Mesenchymal stem cell (in vitro differentiated cells and primary cell): Measurements from ENCODE around the gene NSMCE1.

ENCODE experiments used
- DNase-seq: peaks from one replicate; pipeline ENCODE4 v3.0.0-alpha.2; 2013
- H2AFZ ChIP-seq: one replicate; pipeline ENCODE4 v1.6.1; 2013; ENCODE audit warnings: low read depth, mild to moderate bottlenecking, control low read depth, inconsistent platforms, low read length, moderate library complexity
- H2AK5ac ChIP-seq: 2 replicates; pipeline ENCODE4 v1.6.1; 2013; ENCODE audit warnings: low read length, moderate library complexity, mild to moderate bottlenecking, inconsistent platforms; ENCODE audit not compliant: severe bottlenecking
- H2BK120ac ChIP-seq: one replicate; pipeline ENCODE4 v1.6.1; 2013; ENCODE audit warnings: low read depth, mild to moderate bottlenecking, inconsistent platforms, low read length, moderate library complexity
- H2BK12ac ChIP-seq, 2 experiments: one replicate each; pipeline ENCODE4 v1.6.1; 2013; ENCODE audit warnings: inconsistent platforms in 2 of 2, low read length in 2 of 2, mild to moderate bottlenecking in 2 of 2, moderate library complexity in 2 of 2, control low read depth in 1 of 2
- H2BK15ac ChIP-seq: one replicate; pipeline ENCODE4 v1.6.1; 2013; ENCODE audit warnings: mild to moderate bottlenecking, low read depth, inconsistent platforms; ENCODE audit not compliant: poor library complexity, severe bottlenecking
- H2BK5ac ChIP-seq: 2 replicates; pipeline ENCODE4 v1.6.1; 2013; ENCODE audit warnings: low read depth, mild to moderate bottlenecking, low read length, control low read depth, inconsistent platforms; ENCODE audit not compliant: poor library complexity, severe bottlenecking
- H3K14ac ChIP-seq, 2 experiments: one replicate each; pipeline ENCODE4 v1.6.1; 2013; ENCODE audit warnings: inconsistent platforms in 2 of 2, low read length in 2 of 2, control low read depth in 1 of 2, mild to moderate bottlenecking in 1 of 2, moderate library complexity in 1 of 2
- H3K18ac ChIP-seq, 2 experiments: one replicate each; pipeline ENCODE4 v1.6.1; 2013; ENCODE audit warnings: inconsistent platforms in 2 of 2, low read length in 2 of 2, control low read depth in 1 of 2, low read depth in 1 of 2, mild to moderate bottlenecking in 1 of 2
- H3K23ac ChIP-seq, 2 experiments: one replicate each; pipeline ENCODE4 v1.6.1; 2013; ENCODE audit warnings: inconsistent platforms in 2 of 2, low read length in 2 of 2, mild to moderate bottlenecking in 2 of 2, moderate library complexity in 2 of 2, control low read depth in 1 of 2
- H3K27ac ChIP-seq: 2 replicates; pipeline ENCODE4 v1.5.1; 2013; ENCODE audit warnings: mild to moderate bottlenecking, moderate library complexity, low read length, control low read depth, inconsistent platforms; ENCODE audit not compliant: poor library complexity, severe bottlenecking
- H3K27me3 ChIP-seq, 2 experiments: 2 replicates each; pipeline versions ENCODE4 v1.6.1 to v1.7.0; 2013; ENCODE audit warnings: low read length in 2 of 2, mild to moderate bottlenecking in 2 of 2, moderate library complexity in 2 of 2, control low read depth in 1 of 2, inconsistent platforms in 1 of 2; ENCODE audit not compliant: control insufficient read depth in 1 of 2, insufficient read depth in 1 of 2
- H3K36me3 ChIP-seq, 2 experiments: 2 replicates each; pipeline versions ENCODE4 v1.6.1 to v1.7.0; 2013; ENCODE audit warnings: low read length in 2 of 2, control low read depth in 1 of 2, inconsistent platforms in 1 of 2, low read depth in 1 of 2, mild to moderate bottlenecking in 1 of 2; ENCODE audit not compliant: insufficient read depth in 2 of 2, control insufficient read depth in 1 of 2
- H3K4ac ChIP-seq, 2 experiments: one replicate each; pipeline ENCODE4 v1.6.1; 2013; ENCODE audit warnings: inconsistent platforms in 2 of 2, low read length in 2 of 2, mild to moderate bottlenecking in 2 of 2, moderate library complexity in 2 of 2, control low read depth in 1 of 2, low read depth in 1 of 2
- H3K4me1 ChIP-seq: 2 replicates; pipeline ENCODE4 v1.6.1; 2013; ENCODE audit warnings: low read depth, low read length, control low read depth; ENCODE audit not compliant: control insufficient read depth, insufficient read depth
- H3K4me2 ChIP-seq: 2 replicates; pipeline ENCODE4 v1.6.1; 2013; ENCODE audit warnings: low read length, mild to moderate bottlenecking, inconsistent platforms; ENCODE audit not compliant: poor library complexity, severe bottlenecking
- H3K4me3 ChIP-seq, 2 experiments: 2 replicates each; pipeline versions ENCODE4 v1.5.1 to v1.7.0; 2013; ENCODE audit warnings: low read length in 2 of 2, mild to moderate bottlenecking in 2 of 2, control low read depth in 1 of 2, low read depth in 1 of 2; ENCODE audit not compliant: insufficient read depth in 1 of 2
- H3K79me1 ChIP-seq: replicated peaks from 2 replicates; pipeline ENCODE4 v1.6.1; 2013; ENCODE audit warnings: mild to moderate bottlenecking, control low read depth, low read length, inconsistent platforms; ENCODE audit not compliant: poor library complexity, severe bottlenecking
- H3K9ac ChIP-seq: 2 replicates; pipeline ENCODE4 v1.7.0; 2013; ENCODE audit warnings: mild to moderate bottlenecking, low read length, moderate library complexity
- H3K9me3 ChIP-seq: 2 replicates; pipeline ENCODE4 v1.7.0; 2013; ENCODE audit warnings: mild to moderate bottlenecking, low read length; ENCODE audit not compliant: control insufficient read depth
- H4K8ac ChIP-seq: one replicate; pipeline ENCODE4 v1.6.1; 2013; ENCODE audit warnings: inconsistent platforms, mild to moderate bottlenecking, low read length, moderate library complexity
- H4K91ac ChIP-seq: one replicate; pipeline ENCODE4 v1.6.1; 2013; ENCODE audit warnings: mild to moderate bottlenecking, low read length, inconsistent platforms
- WGBS: methylation state at CpG from one replicate; pipeline ENCODE4 v1.1.7; 2013; ENCODE audit warnings: mixed read lengths; 5-methylcytosine and 5-hydroxymethylcytosine counted together

NSMCE1 gene

DNA sequence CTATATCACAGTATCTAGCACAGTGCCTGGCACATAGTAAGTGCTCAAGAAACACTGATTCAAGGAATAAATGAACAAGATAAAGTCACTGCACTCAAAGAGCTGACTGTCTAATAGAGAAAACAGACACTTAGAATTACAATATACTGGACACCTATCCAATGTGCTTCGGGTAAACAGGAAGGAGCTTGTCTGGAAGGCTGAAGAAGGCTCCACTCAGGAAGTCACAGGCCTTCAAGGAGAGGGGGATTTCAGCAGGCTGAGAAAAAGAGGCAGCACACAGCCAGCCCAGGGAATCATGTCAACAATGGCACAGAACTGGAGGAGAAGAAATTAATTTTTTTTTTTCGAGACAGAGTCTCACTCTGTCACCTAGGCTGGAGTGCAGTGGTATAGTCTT, 35.5 kb upstream of the NSMCE1 start:
- H3K18ac ChIP-seq = no peak overlapping the region
- H3K27me3 ChIP-seq = no peaks in the 10 kb centered on the region
- WGBS = 59% methylated on average over 2 of the region's 2 CpGs
- no peak for DNase-seq
- no peak overlapping the region for H4K8ac ChIP-seq
- no peak overlapping the region for H3K4me3 ChIP-seq
- H3K9ac ChIP-seq = no peak overlapping the region
- no peak overlapping the region for H3K4me2 ChIP-seq
- H2BK120ac ChIP-seq = no peak overlapping the region
- H2BK5ac ChIP-seq = no peak overlapping the region
- no peak overlapping the region for H3K27ac ChIP-seq
- no peak overlapping the region for H3K4ac ChIP-seq
- H4K91ac ChIP-seq = no peak overlapping the region
- H3K23ac ChIP-seq = no peak overlapping the region
- no peaks in the 10 kb centered on the region for H3K4me1 ChIP-seq
- H2BK12ac ChIP-seq = no peak overlapping the region
- no peaks in the 10 kb centered on the region for H3K9me3 ChIP-seq
- H3K14ac ChIP-seq = no peak overlapping the region
- no peak overlapping the region for H2AFZ ChIP-seq
- peak overlapping the region; percentile 38 for H2BK15ac ChIP-seq
- no peaks in the 10 kb centered on the region for H3K36me3 ChIP-seq
- no peak overlapping the region for H2AK5ac ChIP-seq
- no peaks in the 10 kb centered on the region for H3K79me1 ChIP-seq

- H3K27me3 ChIP-seq = no peaks in the 10 kb centered on the region
- H3K4me1 ChIP-seq = no peaks in the 10 kb centered on the region
Observed at GRCh38 chr16:27303256-27304100, 34.9 kb upstream of the NSMCE1 start.

GRCh38 chr16:27302126-27302525, 33.6 kb upstream of the NSMCE1 start:
- Histone ChIP-seq H4K91ac (no peak overlapping the region), H3K27ac (no peak overlapping the region), H2BK5ac (no peak overlapping the region), H3K18ac (no peak overlapping the region), H3K4ac (no peak overlapping the region), H3K4me1 (no peaks in the 10 kb centered on the region), H3K4me2 (no peak overlapping the region), H2BK120ac (no peak overlapping the region), H2BK12ac (no peak overlapping the region), H3K79me1 (no peaks in the 10 kb centered on the region), H2BK15ac (no peak overlapping the region), H4K8ac (no peak overlapping the region), H3K9me3 (no peaks in the 10 kb centered on the region), H3K14ac (no peak overlapping the region), H2AFZ (no peak overlapping the region), H3K27me3 (no peaks in the 10 kb centered on the region), H3K9ac (no peak overlapping the region), H3K36me3 (no peaks in the 10 kb centered on the region), H3K4me3 (no peak overlapping the region), H2AK5ac (no peak overlapping the region), H3K23ac (no peak overlapping the region)
- no peak for DNase-seq
- 97% methylated on average over 3 of the region's 3 CpGs for WGBS

More at GRCh38 chr16:27303256-27304100, 34.9 kb upstream of the NSMCE1 start:
- Histone ChIP-seq H2BK12ac (no peak overlapping the region), H3K23ac (no peak overlapping the region), H4K8ac (no peak overlapping the region), H3K9ac (no peak overlapping the region), H2AFZ (no peak overlapping the region), H3K4me3 (no peak overlapping the region), H2AK5ac (no peak overlapping the region), H3K36me3 (no peaks in the 10 kb centered on the region), H2BK15ac (peak overlapping the region; percentile 85), H3K79me1 (no peaks in the 10 kb centered on the region), H3K9me3 (no peaks in the 10 kb centered on the region), H2BK5ac (no peak overlapping the region), H3K18ac (no peak overlapping the region), H4K91ac (no peak overlapping the region), H3K4ac (no peak overlapping the region), H3K14ac (no peak overlapping the region), H3K27ac (no peak overlapping the region), H3K4me2 (no peak overlapping the region), H2BK120ac (no peak overlapping the region)
- WGBS = 91% methylated on average over 11 of the region's 12 CpGs
- DNase-seq = no peak

DNA sequence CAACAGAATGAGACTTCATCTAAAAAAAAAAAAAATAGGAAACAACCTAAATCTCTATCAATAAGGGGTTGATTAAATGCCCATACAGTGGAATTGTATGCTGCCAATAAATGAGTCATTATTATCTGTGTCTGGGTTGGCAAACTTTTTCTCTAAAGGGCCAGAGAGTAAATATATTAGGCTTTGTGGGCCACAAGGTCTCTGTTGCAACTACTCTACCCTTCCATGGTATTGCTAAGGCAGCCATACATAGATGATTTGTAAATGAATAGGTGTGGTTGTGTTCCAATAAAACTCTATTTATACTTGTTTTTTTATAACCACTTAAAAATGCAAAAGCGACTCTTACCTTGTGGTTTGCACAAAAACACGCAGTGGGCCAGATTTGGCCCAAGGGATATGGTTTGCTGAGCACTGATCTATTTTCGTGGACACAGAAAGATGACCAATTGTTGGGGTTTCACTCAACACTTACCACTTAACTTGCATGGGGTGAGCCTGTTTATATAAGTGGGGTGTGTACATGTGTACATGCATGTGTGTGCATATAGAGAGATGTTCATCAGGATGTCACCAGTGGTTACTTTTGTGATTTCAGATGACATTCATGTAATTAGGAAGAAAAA, 32.8 kb upstream of the NSMCE1 start:
- no peak overlapping the region for H4K91ac ChIP-seq
- H2AK5ac ChIP-seq = no peak overlapping the region
- no peak overlapping the region for H2BK5ac ChIP-seq
- no peak overlapping the region for H3K9ac ChIP-seq
- H2BK15ac ChIP-seq = no peak overlapping the region
- H3K4ac ChIP-seq = no peak overlapping the region
- H3K79me1 ChIP-seq = no peaks in the 10 kb centered on the region
- H4K8ac ChIP-seq = no peak overlapping the region
- H2AFZ ChIP-seq = no peak overlapping the region
- H3K4me2 ChIP-seq = no peak overlapping the region
- H3K9me3 ChIP-seq = no peaks in the 10 kb centered on the region
- no peak for DNase-seq
- H3K4me3 ChIP-seq = no peak overlapping the region
- 88% methylated on average over 3 of the region's 3 CpGs for WGBS
- no peak overlapping the region for H2BK12ac ChIP-seq
- no peak overlapping the region for H3K18ac ChIP-seq
- H3K36me3 ChIP-seq = no peaks in the 10 kb centered on the region
- no peaks in the 10 kb centered on the region for H3K27me3 ChIP-seq
- H3K23ac ChIP-seq = no peak overlapping the region
- no peak overlapping the region for H3K27ac ChIP-seq
- H3K4me1 ChIP-seq = no peaks in the 10 kb centered on the region
- no peak overlapping the region for H3K14ac ChIP-seq
- no peak overlapping the region for H2BK120ac ChIP-seq
